ENCODE results near the gene ARL2. TPM values are rescaled to one million over a fixed set of nuclear protein-coding genes. Genes with fewer than 3 reads are reported as not detected.

Gene ARL2
- total RNA-seq, 3 donors from 2014 or later (not counting 1 experiment from before 2014, with no cell fraction given), result 19.9 to 20.5 (median 20.2) TPM

GRCh38 chr11:65008016-65008415 is 5.9 kb upstream of the ARL2 start:
- DNase-seq, result no peak
- peaks cover 3% of the 10 kb centered on the region for H3K4me1 ChIP-seq (ENCODE audit: control insufficient read depth, insufficient read depth, low read length)
- intact Hi-C loops (cut with micrococcal nuclease), result no loop called here
- Mint-ChIP-seq H3K4me3 (no peak overlapping the region), H3K9me3 (no peaks in the 10 kb centered on the region), H3K27me3 (ENCODE audit: low read depth in 2 of 2) (no peaks in the 10 kb centered on the region), H3K4me1 (peaks cover 3% of the 10 kb centered on the region in 2 donors), H3K36me3 (no peaks in the 10 kb centered on the region), H3K27ac (no peak overlapping the region)
- no peak overlapping the region for H3K4me3 ChIP-seq (ENCODE audit: low read length)
- H3K36me3 ChIP-seq (ENCODE audit: control insufficient read depth, insufficient read depth, low read length), result no peaks in the 10 kb centered on the region
- no peaks in the 10 kb centered on the region for H3K27me3 ChIP-seq (ENCODE audit: control insufficient read depth, insufficient read depth, low read length)
- H3K27ac ChIP-seq (ENCODE audit: low read length), result no peak overlapping the region
- ATAC-seq, result no peak
- H3K9me3 ChIP-seq (ENCODE audit: control insufficient read depth, insufficient read depth, low read length), result no peaks in the 10 kb centered on the region
- WGBS (ENCODE audit: insufficient coverage), result 83% methylated on average over 5 of the region's 7 CpGs
- TF ChIP-seq, protein P1, sequence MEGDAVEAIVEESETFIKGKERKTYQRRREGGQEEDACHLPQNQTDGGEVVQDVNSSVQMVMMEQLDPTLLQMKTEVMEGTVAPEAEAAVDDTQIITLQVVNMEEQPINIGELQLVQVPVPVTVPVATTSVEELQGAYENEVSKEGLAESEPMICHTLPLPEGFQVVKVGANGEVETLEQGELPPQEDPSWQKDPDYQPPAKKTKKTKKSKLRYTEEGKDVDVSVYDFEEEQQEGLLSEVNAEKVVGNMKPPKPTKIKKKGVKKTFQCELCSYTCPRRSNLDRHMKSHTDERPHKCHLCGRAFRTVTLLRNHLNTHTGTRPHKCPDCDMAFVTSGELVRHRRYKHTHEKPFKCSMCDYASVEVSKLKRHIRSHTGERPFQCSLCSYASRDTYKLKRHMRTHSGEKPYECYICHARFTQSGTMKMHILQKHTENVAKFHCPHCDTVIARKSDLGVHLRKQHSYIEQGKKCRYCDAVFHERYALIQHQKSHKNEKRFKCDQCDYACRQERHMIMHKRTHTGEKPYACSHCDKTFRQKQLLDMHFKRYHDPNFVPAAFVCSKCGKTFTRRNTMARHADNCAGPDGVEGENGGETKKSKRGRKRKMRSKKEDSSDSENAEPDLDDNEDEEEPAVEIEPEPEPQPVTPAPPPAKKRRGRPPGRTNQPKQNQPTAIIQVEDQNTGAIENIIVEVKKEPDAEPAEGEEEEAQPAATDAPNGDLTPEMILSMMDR (IDR thresholded peaks at IDR 0.05), result no peak

DNA sequence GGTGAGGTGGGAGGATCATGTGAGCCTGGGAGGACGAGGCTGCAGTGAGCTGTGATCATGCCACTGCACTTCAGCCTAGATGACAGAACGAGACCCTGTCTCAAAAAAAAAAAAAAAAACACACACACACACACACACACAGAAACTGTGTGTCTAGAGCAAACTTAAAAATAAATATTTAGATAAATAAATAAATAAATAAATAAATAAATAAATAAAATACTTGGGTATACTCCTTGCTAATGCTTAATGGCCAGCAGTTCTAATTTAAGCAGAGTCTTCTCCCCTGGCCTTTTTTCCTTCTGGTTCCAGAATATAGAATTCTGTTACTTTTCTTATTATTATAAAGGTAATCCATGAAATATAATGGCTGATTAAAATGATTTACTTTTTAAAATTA is 5.1 kb upstream of the ARL2 start:
- no peaks in the 10 kb centered on the region for H3K36me3 ChIP-seq (ENCODE audit: control insufficient read depth, insufficient read depth, low read length)
- WGBS (ENCODE audit: insufficient coverage), result 80% methylated on average over 1 of the region's 2 CpGs
- TF ChIP-seq, protein P1 (IDR thresholded peaks at IDR 0.05), result no peak

DNA sequence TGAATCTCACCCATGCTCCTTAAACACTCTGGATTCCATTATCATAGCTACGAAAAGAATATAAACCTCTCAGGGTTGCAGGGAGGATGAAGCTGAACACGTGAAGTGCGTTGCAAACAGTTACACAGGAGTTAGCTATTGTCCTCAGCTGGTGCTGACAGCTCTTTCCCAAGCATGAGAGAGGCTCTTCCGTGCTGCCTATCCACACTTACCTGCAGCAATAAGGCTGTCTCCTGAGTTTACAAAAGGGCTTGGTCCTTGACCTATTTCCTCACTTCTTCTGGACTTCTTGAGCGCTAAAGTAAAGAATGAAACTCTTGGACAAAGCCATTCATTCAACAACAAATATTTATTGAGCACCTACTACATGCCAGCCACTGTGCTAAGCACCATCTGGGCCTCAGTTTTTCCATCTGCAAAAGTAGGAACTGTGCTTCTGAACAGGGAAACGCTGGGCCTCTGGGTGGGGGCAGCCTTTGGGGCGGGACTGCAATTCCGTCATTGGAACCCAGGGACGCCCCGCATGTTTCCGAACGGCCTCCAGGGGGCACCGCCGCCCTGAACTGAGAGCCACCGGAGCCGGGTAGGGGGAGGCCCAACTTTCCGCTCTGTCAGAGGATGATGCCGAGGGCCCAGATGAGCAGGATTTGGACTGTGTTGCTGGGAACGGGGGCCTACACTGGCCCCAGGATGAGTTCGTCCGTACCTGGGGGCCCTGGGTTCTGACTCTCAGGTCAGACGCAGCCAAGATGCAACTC is 651 bp upstream of the ARL2 start:
- TF ChIP-seq, protein P1 (IDR thresholded peaks at IDR 0.05), result no peak
- ATAC-seq, result peak; percentile 83 to 94 (median 87)
- H3K27me3 Mint-ChIP-seq (ENCODE audit: low read depth in 2 of 2), result no peaks in the 10 kb centered on the region

More for the DNA sequence above, 5.1 kb upstream of the ARL2 start:
- H3K9me3 ChIP-seq (ENCODE audit: control insufficient read depth, insufficient read depth, low read length), result no peaks in the 10 kb centered on the region
- H3K9me3 Mint-ChIP-seq, result no peaks in the 10 kb centered on the region
- H3K27ac Mint-ChIP-seq, result no peak overlapping the region
- no peak for DNase-seq
- H3K4me1 ChIP-seq (ENCODE audit: control insufficient read depth, insufficient read depth, low read length), result peaks cover 11% of the 10 kb centered on the region
- no peak overlapping the region for H3K4me3 Mint-ChIP-seq
- H3K27me3 Mint-ChIP-seq (ENCODE audit: low read depth in 2 of 2), result no peaks in the 10 kb centered on the region
- H3K4me3 ChIP-seq (ENCODE audit: low read length), result no peak overlapping the region
- no peaks in the 10 kb centered on the region for H3K27me3 ChIP-seq (ENCODE audit: control insufficient read depth, insufficient read depth, low read length)
- no peak for ATAC-seq
- peaks cover 10 to 12% of the 10 kb centered on the region in 2 donors for H3K4me1 Mint-ChIP-seq
- H3K36me3 Mint-ChIP-seq, result no peaks in the 10 kb centered on the region
- H3K27ac ChIP-seq (ENCODE audit: low read length), result no peak overlapping the region
- intact Hi-C loops (cut with micrococcal nuclease), result no loop called here

More for the DNA sequence above, 651 bp upstream of the ARL2 start:
- Histone ChIP-seq H3K4me3 (ENCODE audit: low read length) (peak overlapping the region; percentile 93), H3K27ac (ENCODE audit: low read length) (peak overlapping the region; percentile 100), H3K9me3 (ENCODE audit: control insufficient read depth, insufficient read depth, low read length) (no peaks in the 10 kb centered on the region), H3K4me1 (ENCODE audit: control insufficient read depth, insufficient read depth, low read length) (peaks cover 26% of the 10 kb centered on the region), H3K27me3 (ENCODE audit: control insufficient read depth, insufficient read depth, low read length) (no peaks in the 10 kb centered on the region), H3K36me3 (ENCODE audit: control insufficient read depth, insufficient read depth, low read length) (peaks cover under 1% of the 10 kb centered on the region)
- Mint-ChIP-seq H3K4me1 (peaks cover 21 to 29% of the 10 kb centered on the region in 2 donors), H3K27ac (peak overlapping the region; percentile 95 to 96), H3K9me3 (no peaks in the 10 kb centered on the region), H3K4me3 (peak overlapping the region; percentile 95), H3K36me3 (no peaks in the 10 kb centered on the region)
- 18% methylated on average over 22 of the region's 22 CpGs for WGBS (ENCODE audit: insufficient coverage)
- intact Hi-C loops (cut with micrococcal nuclease), result loop anchor here (1.0 to 5.0 kb wide), 4 partner anchors 14 to 166 kb away; partner anchors contain the start of genes SNX15 and ZNHIT2
- DNase-seq, result peak; percentile 90 to 95

All from natural killer cell (primary cell).